PC-9 (cell line): ENCODE measurements around the gene GPRIN2.
"Not testable (repeated sequence)": the region's sequence is repeated elsewhere in the genome, so short reads cannot be mapped to it uniquely, and the experiment has no call there.

ENCODE experiments used
- CTCF ChIP-seq: fragments of 200-600 bp; sonication (generic); conservative IDR thresholded peaks from 2 replicates; pipeline ENCODE4 v1.6.1; 2017; ENCODE audit warnings: mixed run types, antibody characterized with exemption, mild to moderate bottlenecking, moderate library complexity
- EZH2 ChIP-seq: fragments of 200-600 bp; sonication (generic); IDR thresholded peaks from 2 replicates; pipeline ENCODE4 v1.8.0; 2017; ENCODE audit warnings: antibody characterized with exemption, low read depth

- TF ChIP-seq CTCF, EZH2: not testable (repeated sequence)
These were observed 43.7 kb downstream of the GPRIN2 start for GRCh38 chr10:46512725-46513124.
